HG02571 (cell line): ENCODE results near the gene ITPK1.

Experiments used
- ATAC-seq: cut with Tn5 transposase; IDR thresholded peaks from one replicate; pipeline ENCODE4 v1.9.1; 2021; ENCODE audit warnings: mild to moderate bottlenecking, moderate library complexity; ENCODE audit not compliant: unreplicated experiment

Gene ITPK1

GRCh38 chr14:92942976-92943710, 172.6 kb downstream of the ITPK1 start:
- ATAC-seq: no peak

GRCh38 chr14:92942576-92942975, 173.1 kb downstream of the ITPK1 start:
- ATAC-seq: no peak

- no peak for ATAC-seq
Observed at GRCh38 chr14:92942136-92942535, 173.6 kb downstream of the ITPK1 start.

GRCh38 chr14:92941531-92941930, 174.2 kb downstream of the ITPK1 start:
- no peak for ATAC-seq

GRCh38 chr14:92940543-92940942, 175.2 kb downstream of the ITPK1 start:
- no peak for ATAC-seq

- ATAC-seq: no peak
Observed at GRCh38 chr14:92939699-92940098, 176.0 kb downstream of the ITPK1 start.

GRCh38 chr14:92938890-92939671, 176.6 kb downstream of the ITPK1 start:
- no peak for ATAC-seq

GRCh38 chr14:92938235-92938875, 177.4 kb downstream of the ITPK1 start:
- ATAC-seq: no peak

- no peak for ATAC-seq
Observed at GRCh38 chr14:92937051-92937937, 178.4 kb downstream of the ITPK1 start.

GRCh38 chr14:92936085-92936484, 179.6 kb downstream of the ITPK1 start:
- ATAC-seq: no peak

GRCh38 chr14:92935446-92935845, 180.3 kb downstream of the ITPK1 start:
- ATAC-seq: no peak

- ATAC-seq: no peak
Observed at GRCh38 chr14:92934196-92935085, 181.3 kb downstream of the ITPK1 start.

- ATAC-seq: no peak
Observed at GRCh38 chr14:92933481-92933880, 182.2 kb downstream of the ITPK1 start.

GRCh38 chr14:92932448-92933395, 183.0 kb downstream of the ITPK1 start:
- ATAC-seq: no peak

- no peak for ATAC-seq
Observed at GRCh38 chr14:92931681-92932447, 183.9 kb downstream of the ITPK1 start.

- no peak for ATAC-seq
Observed at GRCh38 chr14:92930737-92931602, 184.8 kb downstream of the ITPK1 start.
